GM18870 (cell line): Measurements from ENCODE around the gene ELOVL5.
"Not testable (repeated sequence)": the region's sequence is repeated elsewhere in the genome, so short reads cannot be mapped to it uniquely, and the experiment has no call there.

Experiments
- ATAC-seq: cut with Tn5 transposase; IDR thresholded peaks from one replicate; pipeline ENCODE4 v1.9.1; 2021; ENCODE audit warnings: moderate library complexity; ENCODE audit not compliant: unreplicated experiment

The ELOVL5 gene

GRCh38 chr6:53359843-53360092 is 11.0 kb upstream of the ELOVL5 start:
- ATAC-seq: no peak

GRCh38 chr6:53359095-53359842 is 10.5 kb upstream of the ELOVL5 start:
- ATAC-seq: peak; percentile 88

GRCh38 chr6:53358440-53359094 is 9.8 kb upstream of the ELOVL5 start:
- ATAC-seq: peak; percentile 11

- ATAC-seq: no peak
Measured at GRCh38 chr6:53357576-53358360, 9.0 kb upstream of the ELOVL5 start.

- no peak for ATAC-seq
Measured at GRCh38 chr6:53353624-53354023, 4.9 kb upstream of the ELOVL5 start.

- ATAC-seq: no peak
Measured at GRCh38 chr6:53352360-53352759, 3.6 kb upstream of the ELOVL5 start.

- no peak for ATAC-seq
Measured at GRCh38 chr6:53349209-53349693, 501 bp upstream of the ELOVL5 start.

GRCh38 chr6:53347921-53348370 is 804 bp downstream of the ELOVL5 start:
- ATAC-seq: peak; percentile 20

- no peak for ATAC-seq
Measured at GRCh38 chr6:53347250-53347920, 1.4 kb downstream of the ELOVL5 start.

- ATAC-seq: not testable (repeated sequence)
Measured at GRCh38 chr6:53346049-53346448, 2.7 kb downstream of the ELOVL5 start.

GRCh38 chr6:53344969-53345368 is 3.8 kb downstream of the ELOVL5 start:
- no peak for ATAC-seq

- ATAC-seq: no peak
Measured at GRCh38 chr6:53343092-53343491, 5.7 kb downstream of the ELOVL5 start.

GRCh38 chr6:53342217-53342616 is 6.5 kb downstream of the ELOVL5 start:
- ATAC-seq: no peak

- ATAC-seq: no peak
Measured at GRCh38 chr6:53340536-53340935, 8.2 kb downstream of the ELOVL5 start.

GRCh38 chr6:53339424-53339823 is 9.3 kb downstream of the ELOVL5 start:
- no peak for ATAC-seq

GRCh38 chr6:53338304-53338703 is 10.4 kb downstream of the ELOVL5 start:
- ATAC-seq: no peak

- no peak for ATAC-seq
Measured at GRCh38 chr6:53336070-53336469, 12.7 kb downstream of the ELOVL5 start.

- peak; percentile 83 for ATAC-seq
Measured at GRCh38 chr6:53335224-53335994, 13.3 kb downstream of the ELOVL5 start.

- ATAC-seq: no peak
Measured at GRCh38 chr6:53333439-53334408, 15.0 kb downstream of the ELOVL5 start.
